H9 (cell line): Measurements from ENCODE around the gene HTR2B. TPM values are rescaled to one million over a fixed set of nuclear protein-coding genes. Genes with fewer than 3 reads are reported as not detected.

Source experiments
- DNase-seq: peaks from one replicate; pipeline ENCODE4 v3.0.0-alpha.2; 2017
- H2AFZ ChIP-seq: one replicate; pipeline ENCODE4 v1.6.1; 2013; ENCODE audit warnings: mild to moderate bottlenecking, low read length, control low read depth, moderate library complexity
- H2AK5ac ChIP-seq: 2 replicates; pipeline ENCODE4 v1.6.1; 2013; ENCODE audit warnings: low read length, control low read depth, mixed read lengths; ENCODE audit not compliant: insufficient read length
- H2BK120ac ChIP-seq: one replicate; pipeline ENCODE4 v1.6.1; 2013; ENCODE audit warnings: low read depth, mild to moderate bottlenecking, low read length, control low read depth, inconsistent platforms; ENCODE audit not compliant: poor library complexity, severe bottlenecking
- H2BK12ac ChIP-seq: 2 replicates; pipeline ENCODE4 v1.6.1; 2013; ENCODE audit warnings: low read length, control low read depth, mixed read lengths, low read depth; ENCODE audit not compliant: insufficient read length
- H2BK15ac ChIP-seq: 2 replicates; pipeline ENCODE4 v1.6.1; 2013; ENCODE audit warnings: low read depth, low read length, control low read depth
- H2BK20ac ChIP-seq: one replicate; pipeline ENCODE4 v1.6.1; 2013; ENCODE audit warnings: low read depth, mild to moderate bottlenecking, low read length, control low read depth, inconsistent platforms; ENCODE audit not compliant: poor library complexity, severe bottlenecking
- H2BK5ac ChIP-seq: 2 replicates; pipeline ENCODE4 v1.6.1; 2013; ENCODE audit warnings: low read length, control low read depth, mixed read lengths; ENCODE audit not compliant: insufficient read length
- H3K14ac ChIP-seq: 2 replicates; pipeline ENCODE4 v1.6.1; 2013; ENCODE audit warnings: low read length, control low read depth; ENCODE audit not compliant: insufficient read depth
- H3K18ac ChIP-seq: 2 replicates; pipeline ENCODE4 v1.6.1; 2013; ENCODE audit warnings: low read depth, mild to moderate bottlenecking, mixed read lengths, low read length, control low read depth; ENCODE audit not compliant: insufficient read length
- H3K23ac ChIP-seq: 2 replicates; pipeline ENCODE4 v1.6.1; 2013; ENCODE audit warnings: low read length, control low read depth, mixed read lengths, low read depth; ENCODE audit not compliant: insufficient read length
- H3K23me2 ChIP-seq: 2 replicates; pipeline ENCODE4 v1.6.1; 2013; ENCODE audit warnings: low read depth, mild to moderate bottlenecking, mixed read lengths, low read length, control low read depth; ENCODE audit not compliant: insufficient read length, poor library complexity, severe bottlenecking
- H3K27ac ChIP-seq: 2 replicates; pipeline ENCODE4 v1.5.1; 2013; ENCODE audit warnings: low read length, control low read depth, mixed read lengths, low read depth; ENCODE audit not compliant: insufficient read length
- H3K27me3 ChIP-seq: 2 replicates; pipeline ENCODE4 v1.6.1; 2013; ENCODE audit warnings: low read length, control low read depth, inconsistent platforms; ENCODE audit not compliant: insufficient read depth
- H3K4ac ChIP-seq: 2 replicates; pipeline ENCODE4 v1.6.1; 2013; ENCODE audit warnings: low read depth, mild to moderate bottlenecking, control low read depth, inconsistent platforms, low read length, moderate library complexity
- H3K4me1 ChIP-seq: 2 replicates; pipeline ENCODE4 v1.6.1; 2013; ENCODE audit warnings: low read length, control low read depth, inconsistent platforms; ENCODE audit not compliant: insufficient read depth
- H3K4me2 ChIP-seq: 2 replicates; pipeline ENCODE4 v1.6.1; 2013; ENCODE audit warnings: low read length, control low read depth, mixed read lengths; ENCODE audit not compliant: insufficient read length, insufficient read depth
- H3K56ac ChIP-seq: 2 replicates; pipeline ENCODE4 v1.6.1; 2013; ENCODE audit warnings: low read depth, mild to moderate bottlenecking, mixed read lengths, low read length, control low read depth; ENCODE audit not compliant: insufficient read length
- H3K79me1 ChIP-seq: 2 replicates; pipeline ENCODE4 v1.6.1; 2013; ENCODE audit warnings: low read depth, mild to moderate bottlenecking, moderate library complexity, low read length, control low read depth, inconsistent platforms; ENCODE audit not compliant: insufficient read depth, poor library complexity, severe bottlenecking
- H3K79me2 ChIP-seq: 2 replicates; pipeline ENCODE4 v1.6.1; 2013; ENCODE audit warnings: low read length, control low read depth, inconsistent platforms; ENCODE audit not compliant: insufficient read depth
- H3K9ac ChIP-seq: 2 replicates; pipeline ENCODE4 v1.6.1; 2013; ENCODE audit warnings: low read length, control low read depth, mixed read lengths; ENCODE audit not compliant: insufficient read length; ENCODE audit errors: extremely low read depth
- H3K9me3 ChIP-seq: one replicate; pipeline ENCODE4 v1.6.1; 2013; ENCODE audit warnings: low read depth, low read length, inconsistent platforms; ENCODE audit not compliant: control insufficient read depth
- H3T11ph ChIP-seq: one replicate; pipeline ENCODE4 v1.6.1; 2013; ENCODE audit warnings: mild to moderate bottlenecking, low read length, control low read depth, inconsistent platforms
- H4K20me1 ChIP-seq: one replicate; pipeline ENCODE4 v1.6.1; 2013; ENCODE audit not compliant: control insufficient read depth, insufficient read length, insufficient read depth
- H4K5ac ChIP-seq: 2 replicates; pipeline ENCODE4 v1.6.1; 2013; ENCODE audit warnings: low read depth, mild to moderate bottlenecking, mixed read lengths, low read length, control low read depth; ENCODE audit not compliant: insufficient read length
- H4K8ac ChIP-seq: replicated peaks from 2 replicates; pipeline ENCODE4 v1.6.1; 2013; ENCODE audit warnings: low read length, control low read depth, mixed read lengths, low read depth; ENCODE audit not compliant: insufficient read length
- H4K91ac ChIP-seq: 2 replicates; pipeline ENCODE4 v1.6.1; 2013; ENCODE audit warnings: low read depth, mild to moderate bottlenecking, moderate library complexity, mixed read lengths, low read length, control low read depth; ENCODE audit not compliant: insufficient read length
- H3K27ac Mint-ChIP-seq, 3 experiments: 2 replicates in 2 of 3; 3 replicates in 1 of 3; pipeline ENCODE4 v1.8.0; 2020 to 2021; ENCODE audit warnings: mixed read lengths in 3 of 3, mild to moderate bottlenecking in 1 of 3, moderate library complexity in 1 of 3
- H3K27me3 Mint-ChIP-seq: 2 replicates; pipeline ENCODE4 v1.8.0; 2021; ENCODE audit warnings: low read depth, mild to moderate bottlenecking, moderate library complexity, mixed read lengths
- H3K36me3 Mint-ChIP-seq, 3 experiments: 2 replicates in 2 of 3; 3 replicates in 1 of 3; pipeline ENCODE4 v1.8.0; 2020 to 2021; ENCODE audit warnings: low read depth in 3 of 3, mixed read lengths in 3 of 3; ENCODE audit not compliant: insufficient read depth in 1 of 3
- H3K4me1 Mint-ChIP-seq, 2 experiments: 2 replicates each; pipeline ENCODE4 v1.8.0; 2020; ENCODE audit warnings: mixed read lengths in 2 of 2
- H3K4me3 Mint-ChIP-seq, 2 experiments: 2 replicates in 1 of 2; 3 replicates in 1 of 2; pipeline ENCODE4 v1.8.0; 2020 to 2021; ENCODE audit warnings: mild to moderate bottlenecking in 2 of 2, mixed read lengths in 2 of 2, moderate library complexity in 1 of 2
- H3K9me3 Mint-ChIP-seq, 2 experiments: 2 replicates in 1 of 2; 3 replicates in 1 of 2; pipeline ENCODE4 v1.8.0; 2020; ENCODE audit warnings: mild to moderate bottlenecking in 2 of 2, mixed read lengths in 2 of 2, moderate library complexity in 1 of 2
- WGBS: extraction: QIAGEN DNeasy Blood & Tissue Kit; methylation state at CpG from one replicate; pipeline ENCODE4 v1.1.7; 2013; ENCODE audit warnings: missing lambda C conversion rate, low lambda C conversion rate, mixed read lengths; ENCODE audit not compliant: insufficient read length; ENCODE audit errors: extremely low coverage; 5-methylcytosine and 5-hydroxymethylcytosine counted together
- total RNA-seq: library from RNA; stranded (reverse); gene quantifications from 2 replicates; pipeline ENCODE4 v1.2.1, GENCODE V29; 2021
- TF ChIP-seq, protein P1 (sequence below): fragments of 200-600 bp; sonication (generic); conservative IDR thresholded peaks from 3 replicates; pipeline ENCODE4 v1.8.0; 2021; ENCODE audit warnings: antibody characterized with exemption, mild to moderate bottlenecking

Gene HTR2B
- total RNA-seq, 1 experiment from 2014 or later = not detected

DNA sequence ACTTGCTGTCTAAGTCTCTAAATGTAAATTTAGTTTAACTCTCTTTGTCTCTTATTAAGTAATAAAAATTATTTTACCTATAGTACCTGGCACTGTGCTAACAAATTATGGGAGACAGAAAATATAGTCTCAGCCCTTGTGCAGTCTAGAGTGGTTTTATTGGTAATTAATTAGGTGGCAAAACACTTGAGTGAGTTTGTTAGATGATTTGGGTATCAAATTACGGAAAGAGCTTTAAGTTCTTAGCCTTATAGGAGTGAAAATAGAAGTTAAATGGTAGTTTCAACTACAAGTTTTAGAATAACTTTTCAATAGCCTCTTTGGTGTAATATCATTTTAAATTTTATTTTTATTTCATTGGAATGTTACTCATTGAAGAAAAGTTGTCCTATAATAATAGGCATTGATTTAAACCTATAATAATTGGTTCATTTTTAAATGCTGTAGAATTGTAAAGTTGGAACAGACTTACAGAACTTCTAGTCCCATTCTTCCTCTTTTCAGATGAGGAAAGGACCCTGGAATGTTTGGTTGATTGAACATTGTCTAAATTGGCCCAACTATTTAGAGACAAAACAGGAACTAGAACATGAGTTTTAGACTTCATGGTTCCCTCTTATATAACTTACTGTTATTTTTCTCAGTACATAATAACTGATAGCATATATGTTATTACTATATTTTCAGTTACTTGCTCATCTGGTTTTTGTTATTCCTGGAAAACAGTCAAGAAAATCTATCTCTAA, 10.2 kb upstream of the HTR2B start:
- Mint-ChIP-seq H3K27ac (no peak overlapping the region), H3K9me3 (no peaks in the 10 kb centered on the region), H3K4me3 (no peak overlapping the region), H3K4me1 (peaks cover 12 to 19% of the 10 kb centered on the region in 2 experiments), H3K36me3 (peaks cover 0 to 10% (median 0%) of the 10 kb centered on the region in 3 experiments; a peak in 3 of 7 replicates), H3K27me3 (no peaks in the 10 kb centered on the region)
- DNase-seq = no peak
- Histone ChIP-seq H4K5ac (no peak overlapping the region), H2BK20ac (no peak overlapping the region), H3K18ac (no peak overlapping the region), H3K27ac (no peak overlapping the region), H3K23me2 (no peaks in the 10 kb centered on the region), H3K9ac (no peak overlapping the region), H4K20me1 (no peaks in the 10 kb centered on the region), H2BK15ac (no peak overlapping the region), H2BK120ac (no peak overlapping the region), H4K8ac (no peak overlapping the region), H3K79me2 (no peaks in the 10 kb centered on the region; the same call in 1 of the 2 replicates), H3K4ac (no peak overlapping the region), H2AK5ac (no peak overlapping the region), H2AFZ (no peak overlapping the region), H3T11ph (no peak overlapping the region), H3K4me1 (no peaks in the 10 kb centered on the region; the same call in 1 of the 2 replicates), H3K23ac (no peak overlapping the region), H3K4me2 (no peak overlapping the region), H3K9me3 (no peaks in the 10 kb centered on the region), H3K27me3 (no peaks in the 10 kb centered on the region), H4K91ac (no peak overlapping the region), H2BK12ac (no peak overlapping the region), H3K14ac (no peak overlapping the region), H2BK5ac (no peak overlapping the region), H3K56ac (no peak overlapping the region), H3K79me1 (no peaks in the 10 kb centered on the region)
- 100% methylated on average over 1 of the region's 1 CpG for WGBS
- TF ChIP-seq, protein P1, sequence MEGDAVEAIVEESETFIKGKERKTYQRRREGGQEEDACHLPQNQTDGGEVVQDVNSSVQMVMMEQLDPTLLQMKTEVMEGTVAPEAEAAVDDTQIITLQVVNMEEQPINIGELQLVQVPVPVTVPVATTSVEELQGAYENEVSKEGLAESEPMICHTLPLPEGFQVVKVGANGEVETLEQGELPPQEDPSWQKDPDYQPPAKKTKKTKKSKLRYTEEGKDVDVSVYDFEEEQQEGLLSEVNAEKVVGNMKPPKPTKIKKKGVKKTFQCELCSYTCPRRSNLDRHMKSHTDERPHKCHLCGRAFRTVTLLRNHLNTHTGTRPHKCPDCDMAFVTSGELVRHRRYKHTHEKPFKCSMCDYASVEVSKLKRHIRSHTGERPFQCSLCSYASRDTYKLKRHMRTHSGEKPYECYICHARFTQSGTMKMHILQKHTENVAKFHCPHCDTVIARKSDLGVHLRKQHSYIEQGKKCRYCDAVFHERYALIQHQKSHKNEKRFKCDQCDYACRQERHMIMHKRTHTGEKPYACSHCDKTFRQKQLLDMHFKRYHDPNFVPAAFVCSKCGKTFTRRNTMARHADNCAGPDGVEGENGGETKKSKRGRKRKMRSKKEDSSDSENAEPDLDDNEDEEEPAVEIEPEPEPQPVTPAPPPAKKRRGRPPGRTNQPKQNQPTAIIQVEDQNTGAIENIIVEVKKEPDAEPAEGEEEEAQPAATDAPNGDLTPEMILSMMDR = no peak
